NT2/D1 (cell line): ENCODE measurements around the gene TNMD.

Experiments used
- YY1 ChIP-seq: IDR thresholded peaks from 2 replicates; pipeline ENCODE4 v1.6.1; 2011; ENCODE audit not compliant: insufficient read length, insufficient read depth
- ZNF274 ChIP-seq: IDR thresholded peaks from 2 replicates; pipeline ENCODE4 v1.6.1; 2011; ENCODE audit warnings: mild to moderate bottlenecking, low read depth, low read length

GRCh38 chrX:100609591-100609990 lies 24.9 kb downstream of the TNMD start:
- TF ChIP-seq YY1 (no peak), ZNF274 (no peak)
